LNCaP clone FGC (cell line): ENCODE measurements around the gene TNFRSF17.

Experiments used
- DNase-seq: peaks from one replicate; pipeline ENCODE4 v3.0.0-alpha.2; 2011; ENCODE audit warnings: low read depth
- H3K4me3 ChIP-seq: 2 replicates; pipeline ENCODE4 v1.5.1; 2011; ENCODE audit warnings: mild to moderate bottlenecking, low read depth, low read length, control low read depth
- TF ChIP-seq, protein P1 (sequence below): IDR thresholded peaks from 2 replicates; pipeline ENCODE4 v1.5.1; 2012; ENCODE audit warnings: mild to moderate bottlenecking; ENCODE audit not compliant: control insufficient read depth, insufficient read depth; ENCODE audit errors: extremely low read depth

TNFRSF17 gene

DNA sequence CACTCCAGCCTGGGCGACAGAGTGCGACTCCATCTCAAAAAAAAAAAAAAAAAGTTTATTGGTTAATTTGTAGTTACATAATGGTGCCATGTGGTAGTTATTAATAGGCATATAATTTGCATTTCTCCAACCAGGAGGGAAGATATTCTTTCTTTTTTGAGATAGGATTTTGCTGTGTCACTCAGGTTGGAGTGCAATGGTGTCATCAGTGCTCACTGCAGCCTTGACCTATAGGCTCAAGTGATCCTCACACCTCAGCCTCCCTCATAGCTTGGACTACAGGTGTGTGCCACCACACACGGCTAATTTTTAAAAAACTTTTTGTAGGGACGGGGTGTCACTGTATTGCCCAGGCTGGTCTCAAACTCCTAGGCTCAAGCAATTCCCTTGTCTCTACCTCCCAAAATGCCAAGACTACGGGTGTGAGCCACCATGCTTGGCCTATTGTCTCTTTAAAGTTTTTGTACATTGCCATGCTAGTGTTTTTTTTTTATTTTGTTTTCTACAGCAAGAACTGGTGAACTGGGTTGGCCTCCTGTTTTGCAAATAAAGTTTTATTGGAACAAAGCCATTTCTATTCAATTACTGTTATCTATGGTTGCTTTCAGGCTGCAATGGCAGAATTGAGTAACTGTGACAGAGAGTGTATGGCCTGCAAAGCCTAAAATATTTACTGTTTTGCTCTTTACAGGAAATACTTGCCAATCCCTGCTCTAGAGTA is 23.4 kb downstream of the TNFRSF17 start:
- no peak for DNase-seq
- TF ChIP-seq, protein P1, sequence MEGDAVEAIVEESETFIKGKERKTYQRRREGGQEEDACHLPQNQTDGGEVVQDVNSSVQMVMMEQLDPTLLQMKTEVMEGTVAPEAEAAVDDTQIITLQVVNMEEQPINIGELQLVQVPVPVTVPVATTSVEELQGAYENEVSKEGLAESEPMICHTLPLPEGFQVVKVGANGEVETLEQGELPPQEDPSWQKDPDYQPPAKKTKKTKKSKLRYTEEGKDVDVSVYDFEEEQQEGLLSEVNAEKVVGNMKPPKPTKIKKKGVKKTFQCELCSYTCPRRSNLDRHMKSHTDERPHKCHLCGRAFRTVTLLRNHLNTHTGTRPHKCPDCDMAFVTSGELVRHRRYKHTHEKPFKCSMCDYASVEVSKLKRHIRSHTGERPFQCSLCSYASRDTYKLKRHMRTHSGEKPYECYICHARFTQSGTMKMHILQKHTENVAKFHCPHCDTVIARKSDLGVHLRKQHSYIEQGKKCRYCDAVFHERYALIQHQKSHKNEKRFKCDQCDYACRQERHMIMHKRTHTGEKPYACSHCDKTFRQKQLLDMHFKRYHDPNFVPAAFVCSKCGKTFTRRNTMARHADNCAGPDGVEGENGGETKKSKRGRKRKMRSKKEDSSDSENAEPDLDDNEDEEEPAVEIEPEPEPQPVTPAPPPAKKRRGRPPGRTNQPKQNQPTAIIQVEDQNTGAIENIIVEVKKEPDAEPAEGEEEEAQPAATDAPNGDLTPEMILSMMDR = no peak
- no peak overlapping the region for H3K4me3 ChIP-seq

DNA sequence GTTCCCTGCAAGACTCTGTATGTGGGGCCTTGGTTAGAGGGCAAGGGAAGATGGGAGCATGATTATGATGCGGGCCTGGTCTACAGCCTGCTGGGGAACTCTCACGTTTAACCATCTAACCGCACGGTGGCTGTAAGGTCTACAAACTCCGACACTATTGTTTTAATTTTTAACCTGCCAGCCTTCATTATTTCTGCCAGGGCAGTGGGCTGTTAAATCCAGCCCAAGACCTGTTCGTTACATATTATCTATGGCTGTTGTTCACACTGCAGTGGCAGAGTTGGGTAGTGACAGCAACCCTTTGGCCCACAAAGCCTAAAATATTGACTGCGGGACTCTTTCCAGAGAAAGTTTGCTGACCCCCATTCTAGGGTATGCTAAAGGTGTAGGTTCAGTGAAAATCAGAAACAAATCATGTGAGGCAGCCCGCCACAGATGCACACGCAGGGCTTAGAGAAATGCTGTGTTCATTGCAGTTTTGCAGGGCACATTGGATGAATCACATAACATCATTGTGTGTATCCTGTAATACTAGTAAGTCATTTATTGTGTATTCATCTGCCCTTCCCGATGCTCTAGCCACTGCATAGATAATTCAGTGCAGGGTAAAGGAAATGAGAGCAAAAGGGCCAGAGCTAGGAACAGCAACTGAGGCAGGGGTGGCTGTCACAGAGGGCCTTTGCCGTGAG is 25.8 kb downstream of the TNFRSF17 start:
- H3K4me3 ChIP-seq = no peak overlapping the region
- TF ChIP-seq, protein P1 = no peak
- no peak for DNase-seq

DNA sequence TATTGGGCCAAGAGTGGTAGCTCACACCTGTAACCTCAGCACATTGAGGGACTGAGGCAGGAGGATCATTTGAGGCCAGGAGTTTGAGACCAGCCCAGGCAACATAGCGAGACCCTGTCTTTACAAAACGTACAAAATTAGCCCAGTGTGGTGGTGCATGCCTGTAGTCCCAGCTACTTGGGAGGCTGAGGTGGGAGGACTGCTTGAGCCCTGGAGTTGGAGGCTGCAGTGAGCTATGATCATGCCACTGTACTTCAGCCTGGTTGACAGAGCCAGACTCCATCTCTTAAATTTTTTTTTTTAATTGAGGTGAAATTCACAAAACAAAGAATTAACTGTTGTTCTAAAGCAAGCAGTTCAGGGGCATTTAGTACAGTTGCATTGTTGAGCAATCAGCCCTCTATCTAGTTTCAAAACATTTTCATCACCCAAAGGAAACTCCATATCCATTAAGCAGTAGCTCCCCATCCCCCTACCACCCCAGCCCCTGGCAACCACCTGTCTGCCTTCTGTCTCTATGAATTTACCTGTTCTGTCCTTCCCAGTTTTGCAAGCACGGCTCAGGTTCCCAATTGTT is 27.1 kb downstream of the TNFRSF17 start:
- DNase-seq = no peak
- TF ChIP-seq, protein P1 = no peak
- H3K4me3 ChIP-seq = no peak overlapping the region

DNA sequence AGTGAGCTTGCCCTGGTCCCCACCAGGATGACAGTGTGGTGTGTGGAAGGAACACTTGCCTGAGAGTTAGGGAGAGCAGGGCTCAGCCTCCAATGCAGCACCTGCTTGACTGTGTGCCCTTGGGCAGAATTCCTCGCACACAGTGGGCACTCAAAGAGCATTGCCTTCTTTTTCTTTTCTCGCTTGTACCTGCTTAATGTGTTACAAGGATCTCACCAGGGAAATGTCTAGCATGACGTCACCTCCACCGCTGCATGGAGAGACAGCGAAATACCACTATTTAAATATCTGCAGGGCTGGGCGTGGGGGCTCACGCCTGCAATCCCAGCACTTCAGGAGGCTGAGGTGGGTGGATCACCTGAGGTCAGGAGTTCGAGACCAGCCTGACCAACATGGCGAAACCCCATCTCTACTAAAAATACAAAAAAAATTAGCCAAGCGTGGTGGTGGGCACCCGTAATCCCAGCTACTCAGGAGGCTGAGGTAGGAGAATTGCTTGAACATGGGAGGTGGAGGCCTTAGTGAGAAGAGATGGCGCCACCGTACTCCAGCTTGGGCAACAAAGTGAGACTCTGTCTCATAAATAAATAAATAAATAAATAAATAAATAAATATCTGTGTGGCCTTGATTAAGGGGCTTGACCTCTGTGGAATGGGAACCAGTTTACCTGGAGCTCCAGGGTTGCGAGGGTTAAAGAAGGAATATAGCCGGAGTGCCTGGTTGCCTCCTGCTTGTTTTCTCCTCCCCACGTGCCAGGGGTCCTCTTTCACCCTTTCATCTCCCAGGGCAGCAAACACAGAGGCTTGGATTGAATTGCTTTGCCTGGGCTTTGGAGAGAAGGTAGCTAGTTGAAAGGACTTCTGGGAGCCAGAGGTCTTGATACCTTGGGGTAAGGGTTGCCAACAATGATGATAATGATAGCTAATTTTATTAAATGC is 27.8 kb downstream of the TNFRSF17 start:
- TF ChIP-seq, protein P1 = no peak
- DNase-seq = no peak
- H3K4me3 ChIP-seq = no peak overlapping the region

DNA sequence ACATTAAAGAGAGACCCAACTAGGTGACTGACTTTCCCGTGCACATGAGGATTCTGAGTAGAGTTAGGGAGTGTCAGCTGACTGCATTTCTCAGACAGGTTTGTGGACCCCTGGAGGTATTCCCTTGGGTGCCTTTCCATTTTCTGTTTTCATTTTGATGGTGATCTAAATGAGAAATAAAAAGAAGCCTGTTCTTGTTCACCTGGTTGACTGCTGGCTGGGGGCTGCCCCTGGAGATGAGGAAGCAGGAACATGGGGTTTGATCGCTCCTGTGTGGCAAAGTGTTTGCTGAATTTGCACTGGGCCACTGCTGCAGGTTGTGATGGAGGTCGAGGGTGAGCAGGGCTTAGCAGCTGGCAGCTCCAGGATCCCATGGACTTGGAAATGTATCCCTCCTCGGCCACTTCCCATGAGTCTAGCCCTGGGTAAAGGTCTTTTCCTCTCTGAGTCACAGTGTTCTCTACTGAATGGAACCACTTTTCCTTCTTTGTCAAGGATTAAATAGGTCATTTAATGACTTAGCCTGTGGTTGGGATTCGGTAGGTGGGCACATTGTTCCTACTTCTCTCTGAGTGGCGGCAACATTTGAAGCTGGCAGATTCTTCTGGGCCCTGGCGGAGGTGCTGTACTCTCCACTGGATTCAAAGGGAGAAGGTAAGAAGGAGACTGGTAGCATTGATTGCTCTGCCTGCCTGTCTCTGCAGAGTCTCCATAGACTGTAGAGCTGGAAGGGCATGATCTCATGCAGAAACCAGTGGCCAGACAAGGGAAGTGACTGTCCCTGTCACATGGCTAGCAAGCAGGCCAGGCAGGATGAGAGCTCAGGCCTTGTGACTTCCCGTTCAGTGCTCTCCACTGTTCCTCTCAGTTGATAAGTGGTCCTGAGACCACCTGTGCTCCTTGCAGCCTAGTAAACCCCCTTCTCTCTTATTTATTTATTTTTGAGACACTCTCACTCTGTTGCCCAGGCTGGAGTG is 29.4 kb downstream of the TNFRSF17 start:
- H3K4me3 ChIP-seq = no peak overlapping the region
- TF ChIP-seq, protein P1 = no peak
- no peak for DNase-seq
